NCI-H2081 (cell line): ENCODE measurements around the gene CALCR.

Experiments
- DNase-seq, 2 experiments: peaks; one replicate each; lab custom pipeline; 2025; lab: John Stamatoyannopoulos, UW

Gene CALCR

DNA sequence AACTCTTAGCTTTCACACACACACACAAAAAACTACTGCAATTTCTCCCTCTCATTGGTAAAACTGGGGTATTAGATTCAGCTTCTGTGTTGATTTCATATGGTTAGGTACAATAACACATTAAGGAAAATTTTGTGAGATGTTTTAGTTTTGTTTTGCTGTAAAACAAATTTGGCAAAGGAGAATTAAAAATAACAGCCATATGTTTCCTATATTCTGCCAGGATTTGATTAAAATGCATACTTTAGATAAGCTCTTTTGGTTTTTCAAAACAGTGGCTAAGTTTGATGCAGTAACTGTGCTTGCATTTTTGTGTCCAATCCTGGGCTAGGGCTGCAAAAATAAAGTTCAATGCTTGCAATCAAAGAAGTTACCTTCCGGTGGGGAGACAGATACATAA lies 126.3 kb downstream of the CALCR start:
- DNase-seq, result no peak

DNA sequence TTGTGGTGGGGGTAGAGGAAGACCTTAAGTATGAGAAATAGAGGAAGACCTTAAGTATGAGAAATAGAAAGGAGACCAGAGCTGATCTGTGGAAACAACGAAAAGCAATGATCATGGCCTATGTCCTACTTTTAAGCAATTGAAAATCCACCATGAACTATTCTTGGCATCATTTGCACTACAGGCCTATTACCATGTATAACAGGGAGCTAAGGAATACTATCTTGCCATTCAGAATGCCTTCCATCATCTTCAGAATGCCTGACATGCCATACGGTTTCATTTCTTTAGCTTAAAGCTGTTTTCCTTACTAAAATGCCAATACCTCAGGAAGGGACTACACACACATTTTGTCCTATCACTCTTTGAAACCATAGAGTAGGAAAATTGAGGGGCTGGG lies 127.0 kb downstream of the CALCR start:
- no peak for DNase-seq

- DNase-seq, result peak; percentile 35 to 47
Observed at GRCh38 chr7:93442478-93443224, 131.9 kb downstream of the CALCR start.

- DNase-seq, result no peak
Observed at GRCh38 chr7:93435791-93436190, 138.7 kb downstream of the CALCR start.

DNA sequence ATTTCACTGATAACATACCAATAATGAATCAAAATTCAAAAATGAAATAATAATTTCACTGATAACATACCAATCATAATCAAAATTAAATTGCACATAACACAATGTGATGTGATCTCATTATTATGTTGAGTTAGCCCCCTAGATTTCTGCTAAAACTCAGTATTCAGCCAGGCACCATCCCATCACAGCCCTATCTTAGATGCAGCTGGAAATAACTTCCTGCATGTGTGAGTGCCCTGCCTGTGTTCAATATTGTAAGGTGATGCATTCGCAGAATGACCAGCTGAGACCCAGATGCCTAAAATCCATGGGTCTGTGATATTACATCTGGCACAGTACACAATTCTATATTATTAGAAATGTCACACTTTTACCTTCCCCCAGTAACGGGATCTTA lies 142.4 kb downstream of the CALCR start:
- no peak for DNase-seq

GRCh38 chr7:93430917-93431588 lies 143.5 kb downstream of the CALCR start:
- no peak for DNase-seq

DNA sequence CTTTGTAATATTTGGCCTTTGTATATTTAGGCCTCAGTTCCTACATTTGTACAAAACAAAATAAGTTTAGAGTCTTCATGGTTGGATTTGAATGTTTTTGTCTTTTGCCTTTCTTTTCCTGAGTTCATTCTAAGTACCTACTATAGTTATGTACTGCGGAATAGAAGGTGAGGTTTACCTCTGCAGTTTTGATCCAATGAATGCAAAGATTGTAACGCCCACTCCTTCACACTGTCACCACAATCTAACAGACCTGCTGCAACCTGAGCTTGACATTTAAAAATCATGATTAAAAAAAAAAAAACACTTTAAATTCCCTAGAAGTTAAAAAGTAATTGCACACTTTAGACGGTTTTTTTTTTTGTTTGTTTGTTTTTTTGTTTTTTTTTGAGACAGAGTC lies 145.0 kb downstream of the CALCR start:
- DNase-seq, result no peak

DNA sequence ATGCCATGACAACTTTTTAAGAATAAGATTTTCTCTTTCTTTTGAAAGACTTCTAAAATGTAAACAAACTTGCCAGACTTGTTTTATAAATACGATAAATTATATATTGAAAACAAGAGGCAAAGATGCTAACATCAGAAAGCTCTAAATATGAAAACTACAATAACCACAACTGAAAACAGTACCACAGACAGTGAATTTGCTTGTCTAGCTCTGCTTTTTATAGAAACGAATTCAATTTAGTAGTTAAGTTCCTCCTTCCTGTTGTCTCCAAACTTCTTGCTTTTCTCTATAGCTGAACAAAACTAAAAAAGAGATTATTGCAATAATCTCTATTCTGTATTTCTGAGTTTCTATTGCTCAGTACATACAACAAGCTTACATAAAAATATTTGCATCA lies 147.4 kb downstream of the CALCR start:
- no peak for DNase-seq

GRCh38 chr7:93426155-93426696 lies 148.3 kb downstream of the CALCR start:
- DNase-seq, result no peak

DNA sequence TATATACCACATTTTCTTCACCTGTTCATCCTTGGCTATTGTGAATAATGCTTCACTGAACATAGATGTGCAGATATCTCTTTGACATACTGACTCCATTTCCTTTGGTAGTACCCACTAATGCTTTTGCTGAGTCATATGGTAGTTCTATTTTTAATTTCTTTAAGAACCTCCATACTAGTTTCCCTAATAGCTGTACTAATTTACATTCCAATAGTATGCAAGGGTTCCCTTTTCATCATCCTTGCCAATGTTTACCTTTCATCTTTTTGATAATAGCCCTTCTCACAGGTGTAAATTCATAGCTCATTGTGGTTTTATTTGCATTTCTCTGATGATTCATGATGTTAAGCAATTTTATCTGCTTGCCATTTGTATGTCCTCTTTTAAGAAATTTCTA lies 159.9 kb downstream of the CALCR start:
- DNase-seq, result peak in 1 of 2 experiments; percentile 59

GRCh38 chr7:93409324-93409723 lies 165.2 kb downstream of the CALCR start:
- DNase-seq, result no peak

DNA sequence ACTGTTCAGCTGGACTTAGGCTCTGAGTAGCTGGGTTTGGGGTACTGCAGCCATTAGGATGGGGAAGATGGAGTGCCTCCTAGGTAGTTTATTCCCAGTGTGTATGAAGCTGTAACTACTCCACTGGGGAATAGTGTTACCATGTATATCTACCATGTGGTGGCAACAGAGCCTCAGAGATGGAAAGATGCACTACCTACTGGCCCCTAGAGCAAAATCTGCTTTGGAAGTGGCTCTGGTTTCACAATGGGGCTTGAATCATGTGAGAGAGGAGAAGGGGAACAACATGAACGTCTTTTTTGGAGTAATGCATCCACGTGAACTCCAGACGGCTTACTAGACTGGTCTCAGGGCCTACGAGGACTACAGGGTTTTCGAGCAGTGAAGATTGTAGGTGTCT lies 167.3 kb downstream of the CALCR start:
- DNase-seq, result no peak

GRCh38 chr7:93402944-93403343 lies 171.6 kb downstream of the CALCR start:
- no peak for DNase-seq

GRCh38 chr7:93399642-93400041 lies 174.9 kb downstream of the CALCR start:
- no peak for DNase-seq

GRCh38 chr7:93392984-93393383 lies 181.5 kb downstream of the CALCR start:
- DNase-seq, result no peak

- DNase-seq, result no peak
Observed at GRCh38 chr7:93390660-93391059, 183.9 kb downstream of the CALCR start.

DNA sequence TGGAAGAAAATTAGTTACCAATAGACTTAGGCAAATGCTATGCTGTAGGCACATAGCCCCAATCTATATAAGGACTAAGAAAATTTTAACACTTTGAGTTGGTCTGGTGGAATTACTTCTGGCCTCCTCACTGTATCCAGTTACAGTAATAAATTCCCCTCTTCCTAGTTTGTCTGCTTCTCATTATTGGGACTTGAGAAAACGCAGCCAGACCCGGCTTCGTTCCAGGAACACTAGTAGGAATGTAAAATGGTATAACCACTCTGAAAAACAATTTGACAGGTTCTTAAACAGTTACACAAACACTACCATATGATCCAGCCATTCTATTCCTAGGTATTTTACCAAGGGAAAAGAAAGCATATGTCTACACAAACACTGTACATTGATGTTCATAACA lies 192.2 kb downstream of the CALCR start:
- DNase-seq, result no peak

GRCh38 chr7:93378131-93378760 lies 196.3 kb downstream of the CALCR start:
- DNase-seq, result no peak

GRCh38 chr7:93375603-93376002 lies 198.9 kb downstream of the CALCR start:
- no peak for DNase-seq
